Tibial nerve (tissue), 3 donors: Measurements from ENCODE around the gene ZNF674.
A peak's percentile ranks its signal among the peaks of the same experiment; 100 is the strongest.

Experiments
- CTCF ChIP-seq, 5 experiments: fragments of 200-600 bp in 3 of 5; fragments of 450-650 bp in 2 of 5; sonication (generic) in 3 of 5; IDR thresholded peaks; one replicate each; pipeline ENCODE4 v1.5.1; 2016 to 2019; ENCODE audit warnings: antibody characterized with exemption in 5 of 5, mild to moderate bottlenecking in 3 of 5, moderate library complexity in 2 of 5
- POLR2A ChIP-seq, 2 donors: fragments of 450-650 bp; IDR thresholded peaks; one replicate each; pipeline ENCODE4 v1.6.1; 2017; ENCODE audit warnings: antibody characterized with exemption in 2 of 2, mild to moderate bottlenecking in 2 of 2, moderate library complexity in 2 of 2

DNA sequence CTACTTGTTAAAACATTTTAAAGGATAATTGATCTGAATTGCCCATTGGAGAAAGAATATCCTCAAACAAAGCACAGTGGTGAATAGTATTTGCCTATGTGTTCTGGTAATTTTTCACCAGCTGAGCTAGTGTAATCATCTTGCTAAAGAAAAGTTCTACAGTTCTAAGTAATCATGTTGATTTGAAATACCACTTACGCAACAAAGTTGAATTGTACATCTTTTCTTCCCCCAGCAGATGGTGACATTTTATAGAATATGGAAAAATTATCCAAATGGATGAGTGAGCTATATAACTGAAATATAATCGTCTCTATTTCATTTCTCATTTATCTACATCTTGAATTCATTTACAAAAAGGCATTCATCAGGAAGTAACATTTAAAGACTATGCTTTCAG lies 9.7 kb upstream of the ZNF674 start:
- TF ChIP-seq POLR2A (IDR thresholded peaks at IDR 0.05) (no peak), CTCF (IDR thresholded peaks at IDR 0.05) (peak in 3 of 5 experiments; percentile 6 to 51 (median 38))
